HL-60 (cell line): ENCODE results near the gene CMTM8.

Source experiments
- DNase-seq, 2 experiments: peaks; one replicate each; pipeline ENCODE4 v3.0.0-alpha.2; 2010 to 2020; ENCODE audit warnings: low read depth in 1 of 2, low spot score in 1 of 2
- H3K27ac ChIP-seq: fragments of 250-450 bp; sonication (Bioruptor Pico); replicated peaks from 2 replicates; pipeline ENCODE4 v1.5.1; 2020; ENCODE audit warnings: mild to moderate bottlenecking, moderate library complexity
- H3K27me3 ChIP-seq: fragments of 250-450 bp; sonication (Bioruptor Pico); 2 replicates; pipeline ENCODE4 v1.5.1; 2021; ENCODE audit warnings: mild to moderate bottlenecking, moderate library complexity; ENCODE audit not compliant: insufficient read depth, poor library complexity, severe bottlenecking
- H3K4me3 ChIP-seq: replicated peaks from 2 replicates; pipeline ENCODE4 v1.5.1; 2011; ENCODE audit warnings: mild to moderate bottlenecking, control low read depth, low read length; ENCODE audit not compliant: insufficient read depth
- CTCF ChIP-seq: IDR thresholded peaks from one replicate; pipeline ENCODE4 v1.5.1; 2011; ENCODE audit warnings: low read length, control low read depth, inconsistent platforms; ENCODE audit not compliant: insufficient read depth
- GABPA ChIP-seq: IDR thresholded peaks from 2 replicates; pipeline ENCODE4 v1.6.1; 2012; ENCODE audit warnings: low read depth
- POLR2AphosphoS5 ChIP-seq: IDR thresholded peaks from 2 replicates; pipeline ENCODE4 v1.6.1; 2012; ENCODE audit warnings: low read depth
- REST ChIP-seq: IDR thresholded peaks from 2 replicates; pipeline ENCODE4 v1.6.1; 2012; ENCODE audit warnings: low read depth; ENCODE audit not compliant: insufficient replicate concordance
- SPI1 ChIP-seq: IDR thresholded peaks from 2 replicates; pipeline ENCODE4 v1.6.1; 2012; ENCODE audit warnings: low read depth, mild to moderate bottlenecking, borderline replicate concordance

The CMTM8 gene

DNA sequence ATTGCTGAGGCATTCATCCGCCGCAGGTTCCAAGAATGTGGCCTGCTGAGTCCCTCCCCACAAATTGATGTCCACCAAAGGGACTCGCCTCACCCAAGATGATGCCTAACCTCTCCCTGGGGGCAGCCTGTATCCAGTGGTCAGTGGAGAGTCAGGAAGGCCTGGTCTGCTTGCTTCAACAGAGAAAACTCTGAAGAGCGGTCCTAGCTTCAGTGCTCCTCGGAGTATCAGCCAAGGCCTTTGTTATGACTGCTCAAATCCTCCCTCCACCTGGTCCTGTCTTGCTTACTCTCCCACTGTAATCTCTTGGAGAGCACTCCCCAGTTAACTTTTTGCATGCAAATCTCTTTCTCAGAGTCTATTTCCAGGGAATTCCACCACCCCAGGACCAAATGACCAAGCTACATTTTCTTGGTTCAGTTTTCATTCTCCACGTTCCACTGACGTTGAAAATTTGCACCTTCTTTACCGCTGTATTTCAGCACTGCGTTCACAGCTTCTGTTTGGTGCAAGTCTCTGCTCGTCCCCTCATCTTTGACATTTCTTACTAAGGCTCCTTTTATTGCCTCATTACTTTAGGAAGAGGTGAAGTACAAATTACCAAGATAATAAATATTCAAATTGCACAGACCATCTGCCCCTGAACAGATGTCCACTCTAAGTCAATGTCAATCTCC, 175.5 kb downstream of the CMTM8 start:
- H3K27me3 ChIP-seq = no peaks in the 10 kb centered on the region
- no peak overlapping the region for H3K4me3 ChIP-seq
- TF ChIP-seq POLR2AphosphoS5 = no peak
- no peak for TF ChIP-seq GABPA
- TF ChIP-seq CTCF = no peak
- no peak for TF ChIP-seq REST
- no peak for TF ChIP-seq SPI1
- H3K27ac ChIP-seq = no peak overlapping the region; the same call in 1 of the 2 replicates
- DNase-seq = no peak

GRCh38 chr3:32414522-32415202, 176.2 kb downstream of the CMTM8 start:
- Histone ChIP-seq H3K27me3 (no peaks in the 10 kb centered on the region), H3K4me3 (no peak overlapping the region), H3K27ac (peak overlapping the region; percentile 26)
- peak in 1 of 2 experiments; percentile 27 for DNase-seq
- TF ChIP-seq GABPA (no peak), REST (no peak), CTCF (no peak), POLR2AphosphoS5 (no peak), SPI1 (peak; percentile 46; the same call in 1 of the 2 replicates)

DNA sequence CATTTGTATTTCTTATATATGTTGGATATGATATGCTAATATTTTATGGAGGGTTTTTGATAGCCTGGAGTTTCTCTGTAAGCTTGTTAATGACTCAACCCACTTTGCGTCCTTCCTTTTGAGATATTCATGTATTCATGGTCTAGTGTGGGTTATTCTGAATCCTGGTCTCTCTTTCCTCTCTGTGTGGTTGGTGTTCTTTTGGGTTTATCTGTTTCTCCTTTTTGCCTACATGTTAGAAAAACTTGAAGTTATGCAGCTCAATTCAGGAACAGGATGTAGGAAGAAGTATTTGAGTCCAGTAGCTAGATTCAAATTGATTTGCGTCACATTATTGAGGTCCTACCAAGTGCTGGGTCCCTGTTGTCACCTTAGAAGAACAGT, 181.3 kb downstream of the CMTM8 start:
- no peak overlapping the region for H3K4me3 ChIP-seq
- TF ChIP-seq CTCF (no peak), GABPA (no peak), SPI1 (peak; percentile 44; the same call in 1 of the 2 replicates), REST (no peak), POLR2AphosphoS5 (no peak; the same call in 1 of the 2 replicates)
- no peaks in the 10 kb centered on the region for H3K27me3 ChIP-seq
- peak overlapping the region; percentile 90 for H3K27ac ChIP-seq
- peak in 1 of 2 experiments; percentile 18 for DNase-seq
